Lung microvascular endothelial cell (primary cell): Measurements from ENCODE around the gene ACSF2. TPM values are rescaled to one million over a fixed set of nuclear protein-coding genes. Genes with fewer than 3 reads are reported as not detected.

ENCODE experiments used
- DNase-seq, 2 donors: peaks; one replicate each; pipeline versions ENCODE4 v3.0.0 to v3.0.0-alpha.2; 2010; ENCODE audit warnings: low read depth in 2 of 2
- total RNA-seq: library from RNA; depleted of rRNA; stranded (reverse); fragments of >200 nt; gene quantifications from 2 replicates; pipeline ENCODE4 v1.2.1, GENCODE V29; 2014

The ACSF2 gene
- total RNA-seq, 1 donor from 2014 or later = 4.6 TPM

GRCh38 chr17:50495918-50496317, 69.9 kb downstream of the ACSF2 start:
- DNase-seq = no peak

- no peak for DNase-seq
Observed at GRCh38 chr17:50498021-50498874, 72.2 kb downstream of the ACSF2 start.

- no peak for DNase-seq
Observed at GRCh38 chr17:50499270-50499669, 73.3 kb downstream of the ACSF2 start.

- DNase-seq = no peak
Observed at GRCh38 chr17:50499721-50500120, 73.7 kb downstream of the ACSF2 start.

GRCh38 chr17:50501054-50501453, 75.0 kb downstream of the ACSF2 start:
- DNase-seq = peak; percentile 34 to 59

GRCh38 chr17:50502301-50502990, 76.4 kb downstream of the ACSF2 start:
- DNase-seq = no peak

- DNase-seq = no peak
Observed at GRCh38 chr17:50505591-50506130, 79.6 kb downstream of the ACSF2 start.

- no peak for DNase-seq
Observed at GRCh38 chr17:50506298-50506697, 80.3 kb downstream of the ACSF2 start.

- peak; percentile 76 to 88 for DNase-seq
Observed at GRCh38 chr17:50507871-50508572, 82.0 kb downstream of the ACSF2 start, which contains the start of gene MYCBPAP. TSS of gene MYCBPAP (plus strand) at chr17:50508439. CDS start at chr17:50508675, 236 bp downstream.

- DNase-seq = no peak
Observed at GRCh38 chr17:50508573-50509460, 82.8 kb downstream of the ACSF2 start.

- peak in 1 of 2 donors; percentile 56 for DNase-seq
Observed at GRCh38 chr17:50511058-50511457, 85.0 kb downstream of the ACSF2 start.

GRCh38 chr17:50513495-50513894, 87.5 kb downstream of the ACSF2 start:
- no peak for DNase-seq

GRCh38 chr17:50514388-50514787, 88.4 kb downstream of the ACSF2 start:
- DNase-seq = no peak

GRCh38 chr17:50514936-50515702, 89.1 kb downstream of the ACSF2 start:
- DNase-seq = no peak

- DNase-seq = peak in 1 of 2 donors; percentile 47
Observed at GRCh38 chr17:50517011-50517410, 91.0 kb downstream of the ACSF2 start.

GRCh38 chr17:50517504-50518383, 91.7 kb downstream of the ACSF2 start:
- DNase-seq = no peak

- DNase-seq = peak in 1 of 2 donors; percentile 41
Observed at GRCh38 chr17:50518384-50519023, 92.5 kb downstream of the ACSF2 start.

GRCh38 chr17:50519141-50519834, 93.3 kb downstream of the ACSF2 start:
- DNase-seq = peak in 1 of 2 donors; percentile 82
